Neural cell (in vitro differentiated cells): ENCODE results near the gene KCNK7. TPM values are rescaled to one million over a fixed set of nuclear protein-coding genes. Genes with fewer than 3 reads are reported as not detected.

Source experiments
- H2AFZ ChIP-seq: fragments of 200-600, 300-800 bp; sonication (generic), shearing (Covaris generic); 2 replicates; pipeline ENCODE4 v1.6.0; 2014; ENCODE audit warnings: low read depth, mild to moderate bottlenecking, antibody characterized with exemption, low read length, moderate library complexity
- H3F3A ChIP-seq: fragments of 200-600 bp; shearing (Covaris generic); 2 replicates; pipeline ENCODE4 v1.6.1; 2016; ENCODE audit warnings: mild to moderate bottlenecking, moderate library complexity, mixed read lengths, antibody characterized with exemption, low read length; ENCODE audit not compliant: insufficient read depth, poor library complexity, severe bottlenecking
- H3K27ac ChIP-seq: fragments of 200-600, 300-800 bp; sonication (generic), shearing (Covaris generic); 2 replicates; pipeline ENCODE4 v1.5.1; 2014; ENCODE audit warnings: mild to moderate bottlenecking, low read length, moderate library complexity
- H3K27me3 ChIP-seq: fragments of 300-800, 200-600 bp; sonication (generic), shearing (Covaris generic); 2 replicates; pipeline ENCODE4 v1.6.0; 2014; ENCODE audit warnings: mild to moderate bottlenecking, low read depth, low read length, moderate library complexity; ENCODE audit not compliant: insufficient read depth
- H3K36me3 ChIP-seq: fragments of 300-800, 200-600 bp; sonication (generic), shearing (Covaris generic); 2 replicates; pipeline ENCODE4 v1.5.1; 2014; ENCODE audit warnings: mild to moderate bottlenecking, antibody characterized with exemption, low read length, moderate library complexity; ENCODE audit not compliant: insufficient read depth
- H3K4me2 ChIP-seq: fragments of 300-800, 200-600 bp; sonication (generic), shearing (Covaris generic); 2 replicates; pipeline ENCODE4 v1.6.0; 2014; ENCODE audit warnings: mild to moderate bottlenecking, low read length
- H3K4me3 ChIP-seq: fragments of 300-800, 200-600 bp; sonication (generic), shearing (Covaris generic); 2 replicates; pipeline ENCODE4 v1.5.1; 2014; ENCODE audit warnings: mild to moderate bottlenecking, low read length, moderate library complexity
- H3K79me2 ChIP-seq: fragments of 200-600 bp; shearing (Covaris generic); replicated peaks from 2 replicates; pipeline ENCODE4 v1.6.0; 2014; ENCODE audit warnings: mild to moderate bottlenecking, low read length, moderate library complexity; ENCODE audit not compliant: insufficient read depth
- H3K9ac ChIP-seq: fragments of 300-800, 200-600 bp; sonication (generic), shearing (Covaris generic); 2 replicates; pipeline ENCODE4 v1.6.1; 2016; ENCODE audit warnings: mild to moderate bottlenecking, low read length, mixed read lengths
- H3K9me2 ChIP-seq: fragments of 200-600 bp; shearing (Covaris generic); 2 replicates; pipeline ENCODE4 v1.6.1; 2016; ENCODE audit warnings: mild to moderate bottlenecking, low read length, mixed read lengths; ENCODE audit not compliant: insufficient read depth
- H3K9me3 ChIP-seq: fragments of 200-600, 300-800 bp; sonication (generic), shearing (Covaris generic); 2 replicates; pipeline ENCODE4 v1.6.1; 2016; ENCODE audit warnings: mild to moderate bottlenecking, mixed run types, low read length, moderate library complexity, mixed read lengths
- H4K20me1 ChIP-seq: fragments of 200-600 bp; shearing (Covaris generic); 2 replicates; pipeline ENCODE4 v1.6.1; 2016; ENCODE audit warnings: mild to moderate bottlenecking, mixed run types; ENCODE audit not compliant: insufficient read depth
- EP300 ChIP-seq: fragments of 450-650 bp; conservative IDR thresholded peaks from 2 replicates; pipeline ENCODE4 v1.6.1; 2014; ENCODE audit warnings: antibody characterized with exemption, mild to moderate bottlenecking, moderate library complexity; ENCODE audit not compliant: poor library complexity, severe bottlenecking
- EZH2 ChIP-seq: fragments of 200-600, 300-800 bp; shearing (Covaris generic), sonication (generic); IDR thresholded peaks from 2 replicates; pipeline ENCODE4 v1.6.1; 2014; ENCODE audit warnings: antibody characterized with exemption, low read length, borderline replicate concordance, mild to moderate bottlenecking; ENCODE audit not compliant: insufficient read depth, poor library complexity, severe bottlenecking
- MXI1 ChIP-seq: fragments of 450-650 bp; conservative IDR thresholded peaks from 2 replicates; pipeline ENCODE4 v1.6.1; 2014; ENCODE audit warnings: antibody characterized with exemption, mild to moderate bottlenecking; ENCODE audit not compliant: poor library complexity, severe bottlenecking
- POLR2AphosphoS5 ChIP-seq: IDR thresholded peaks from 2 replicates; pipeline ENCODE4 v1.6.1; 2012
- RAD21 ChIP-seq: fragments of 450-650 bp; conservative IDR thresholded peaks from 2 replicates; pipeline ENCODE4 v1.6.1; 2014; ENCODE audit warnings: antibody characterized with exemption, mild to moderate bottlenecking, moderate library complexity
- SMC3 ChIP-seq: fragments of 450-650 bp; conservative IDR thresholded peaks from 2 replicates; pipeline ENCODE4 v1.6.1; 2014; ENCODE audit warnings: antibody characterized with exemption, mild to moderate bottlenecking, moderate library complexity; ENCODE audit not compliant: poor library complexity
- TAF1 ChIP-seq: IDR thresholded peaks from 2 replicates; pipeline ENCODE4 v1.6.1; 2012; ENCODE audit warnings: low read depth
- polyA plus RNA-seq: library from polyadenylated mRNA; depleted of rRNA; stranded (reverse); fragments of >200 nt; gene quantifications from 2 replicates; pipeline ENCODE4 v1.2.3, GENCODE V29; 2014
- TF ChIP-seq, protein P1 (sequence below): fragments of 450-650 bp; IDR thresholded peaks from 2 replicates; pipeline ENCODE4 v1.5.1; 2014; ENCODE audit warnings: antibody characterized with exemption, mild to moderate bottlenecking, moderate library complexity; ENCODE audit not compliant: poor library complexity, severe bottlenecking
- TF ChIP-seq, protein P2 (sequence below): IDR thresholded peaks from 2 replicates; pipeline ENCODE4 v1.6.1; 2012; ENCODE audit warnings: borderline replicate concordance

KCNK7 gene
- polyA plus RNA-seq, 1 donor from 2014 or later: 1.1 TPM

DNA sequence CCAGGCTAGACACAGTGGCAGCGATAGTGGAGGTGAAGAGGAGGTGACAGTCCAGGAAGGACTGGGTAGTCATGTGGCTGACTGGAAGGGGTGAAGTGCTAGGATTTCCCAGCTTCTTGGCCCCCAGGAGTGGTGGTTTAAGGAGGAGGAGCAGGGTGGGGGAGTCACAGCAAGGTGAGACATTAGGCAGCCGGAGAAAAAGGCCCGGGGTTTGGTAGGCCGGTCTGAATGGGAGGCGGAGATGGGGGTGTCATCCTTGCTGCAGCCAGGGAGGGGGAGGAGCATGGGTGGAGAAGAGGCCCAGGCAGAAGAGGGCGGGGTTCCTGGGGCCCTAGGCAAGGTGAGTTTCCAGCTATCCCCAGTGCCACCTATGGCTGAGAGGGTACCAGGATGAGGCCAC is 48.4 kb upstream of the KCNK7 start:
- TF ChIP-seq EP300 (no peak), SMC3 (no peak), EZH2 (no peak), RAD21 (no peak), MXI1 (no peak), TAF1 (no peak), POLR2AphosphoS5 (no peak)
- TF ChIP-seq, protein P1, sequence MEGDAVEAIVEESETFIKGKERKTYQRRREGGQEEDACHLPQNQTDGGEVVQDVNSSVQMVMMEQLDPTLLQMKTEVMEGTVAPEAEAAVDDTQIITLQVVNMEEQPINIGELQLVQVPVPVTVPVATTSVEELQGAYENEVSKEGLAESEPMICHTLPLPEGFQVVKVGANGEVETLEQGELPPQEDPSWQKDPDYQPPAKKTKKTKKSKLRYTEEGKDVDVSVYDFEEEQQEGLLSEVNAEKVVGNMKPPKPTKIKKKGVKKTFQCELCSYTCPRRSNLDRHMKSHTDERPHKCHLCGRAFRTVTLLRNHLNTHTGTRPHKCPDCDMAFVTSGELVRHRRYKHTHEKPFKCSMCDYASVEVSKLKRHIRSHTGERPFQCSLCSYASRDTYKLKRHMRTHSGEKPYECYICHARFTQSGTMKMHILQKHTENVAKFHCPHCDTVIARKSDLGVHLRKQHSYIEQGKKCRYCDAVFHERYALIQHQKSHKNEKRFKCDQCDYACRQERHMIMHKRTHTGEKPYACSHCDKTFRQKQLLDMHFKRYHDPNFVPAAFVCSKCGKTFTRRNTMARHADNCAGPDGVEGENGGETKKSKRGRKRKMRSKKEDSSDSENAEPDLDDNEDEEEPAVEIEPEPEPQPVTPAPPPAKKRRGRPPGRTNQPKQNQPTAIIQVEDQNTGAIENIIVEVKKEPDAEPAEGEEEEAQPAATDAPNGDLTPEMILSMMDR: no peak
- TF ChIP-seq, protein P2, sequence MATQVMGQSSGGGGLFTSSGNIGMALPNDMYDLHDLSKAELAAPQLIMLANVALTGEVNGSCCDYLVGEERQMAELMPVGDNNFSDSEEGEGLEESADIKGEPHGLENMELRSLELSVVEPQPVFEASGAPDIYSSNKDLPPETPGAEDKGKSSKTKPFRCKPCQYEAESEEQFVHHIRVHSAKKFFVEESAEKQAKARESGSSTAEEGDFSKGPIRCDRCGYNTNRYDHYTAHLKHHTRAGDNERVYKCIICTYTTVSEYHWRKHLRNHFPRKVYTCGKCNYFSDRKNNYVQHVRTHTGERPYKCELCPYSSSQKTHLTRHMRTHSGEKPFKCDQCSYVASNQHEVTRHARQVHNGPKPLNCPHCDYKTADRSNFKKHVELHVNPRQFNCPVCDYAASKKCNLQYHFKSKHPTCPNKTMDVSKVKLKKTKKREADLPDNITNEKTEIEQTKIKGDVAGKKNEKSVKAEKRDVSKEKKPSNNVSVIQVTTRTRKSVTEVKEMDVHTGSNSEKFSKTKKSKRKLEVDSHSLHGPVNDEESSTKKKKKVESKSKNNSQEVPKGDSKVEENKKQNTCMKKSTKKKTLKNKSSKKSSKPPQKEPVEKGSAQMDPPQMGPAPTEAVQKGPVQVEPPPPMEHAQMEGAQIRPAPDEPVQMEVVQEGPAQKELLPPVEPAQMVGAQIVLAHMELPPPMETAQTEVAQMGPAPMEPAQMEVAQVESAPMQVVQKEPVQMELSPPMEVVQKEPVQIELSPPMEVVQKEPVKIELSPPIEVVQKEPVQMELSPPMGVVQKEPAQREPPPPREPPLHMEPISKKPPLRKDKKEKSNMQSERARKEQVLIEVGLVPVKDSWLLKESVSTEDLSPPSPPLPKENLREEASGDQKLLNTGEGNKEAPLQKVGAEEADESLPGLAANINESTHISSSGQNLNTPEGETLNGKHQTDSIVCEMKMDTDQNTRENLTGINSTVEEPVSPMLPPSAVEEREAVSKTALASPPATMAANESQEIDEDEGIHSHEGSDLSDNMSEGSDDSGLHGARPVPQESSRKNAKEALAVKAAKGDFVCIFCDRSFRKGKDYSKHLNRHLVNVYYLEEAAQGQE: no peak
- no peak overlapping the region for H3K27ac ChIP-seq
- H2AFZ ChIP-seq: no peak overlapping the region
- H3F3A ChIP-seq: no peaks in the 10 kb centered on the region
- H3K4me3 ChIP-seq: no peak overlapping the region
- no peaks in the 10 kb centered on the region for H3K36me3 ChIP-seq
- no peaks in the 10 kb centered on the region for H3K9me2 ChIP-seq
- no peaks in the 10 kb centered on the region for H4K20me1 ChIP-seq
- H3K4me2 ChIP-seq: no peak overlapping the region
- H3K9me3 ChIP-seq: no peaks in the 10 kb centered on the region
- H3K9ac ChIP-seq: no peak overlapping the region
- peaks cover 14% of the 10 kb centered on the region for H3K27me3 ChIP-seq
- H3K79me2 ChIP-seq: no peaks in the 10 kb centered on the region

DNA sequence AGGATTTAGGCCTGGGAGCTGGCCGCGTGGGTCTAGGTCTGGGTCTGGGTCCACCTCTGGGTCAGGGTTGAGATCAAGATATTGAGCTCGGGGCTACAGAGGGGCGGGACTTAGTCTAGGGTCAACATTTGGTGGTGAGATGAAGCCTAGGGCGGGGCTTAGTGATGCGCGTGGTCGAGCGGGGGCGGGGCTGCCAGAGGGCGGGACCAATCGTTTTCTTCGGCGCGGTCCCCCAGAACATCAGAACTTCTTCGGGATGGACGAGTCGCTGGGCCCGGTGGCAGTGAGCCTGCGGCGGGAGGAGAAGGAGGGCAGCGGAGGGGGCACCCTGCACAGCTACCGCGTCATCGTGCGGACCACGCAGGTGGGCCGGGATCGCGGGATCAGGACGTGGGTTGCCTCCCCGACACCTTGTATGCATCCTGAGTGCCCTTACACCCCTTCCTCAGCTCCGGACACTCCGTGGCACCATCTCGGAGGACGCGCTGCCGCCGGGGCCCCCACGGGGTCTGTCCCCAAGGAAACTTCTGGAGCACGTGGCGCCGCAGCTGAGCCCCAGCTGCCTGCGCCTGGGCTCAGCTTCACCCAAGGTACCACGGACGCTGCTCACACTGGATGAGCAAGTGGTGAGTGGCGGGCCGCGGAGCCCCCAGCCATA is 46.5 kb upstream of the KCNK7 start:
- Histone ChIP-seq H3K27ac (no peak overlapping the region), H3K36me3 (no peaks in the 10 kb centered on the region), H3K9me2 (no peaks in the 10 kb centered on the region), H3K27me3 (peaks cover 4% of the 10 kb centered on the region), H3K9me3 (no peaks in the 10 kb centered on the region), H3K9ac (no peak overlapping the region), H4K20me1 (no peaks in the 10 kb centered on the region), H3K4me3 (no peak overlapping the region), H3F3A (no peaks in the 10 kb centered on the region), H2AFZ (no peak overlapping the region), H3K4me2 (no peak overlapping the region), H3K79me2 (no peaks in the 10 kb centered on the region)
- TF ChIP-seq RAD21 (no peak), TAF1 (no peak), MXI1 (no peak), POLR2AphosphoS5 (no peak), SMC3 (no peak), EP300 (no peak), EZH2 (no peak)
- TF ChIP-seq, protein P2: no peak
- TF ChIP-seq, protein P1: no peak
